HG02610 (cell line): ENCODE measurements around the gene CYP2A7.
"Not testable (repeated sequence)": the region's sequence is repeated elsewhere in the genome, so short reads cannot be mapped to it uniquely, and the experiment has no call there.

Source experiments
- ATAC-seq: cut with Tn5 transposase; IDR thresholded peaks from one replicate; pipeline ENCODE4 v1.9.1; 2021; ENCODE audit warnings: mild to moderate bottlenecking, moderate library complexity; ENCODE audit not compliant: unreplicated experiment

CYP2A7 gene

GRCh38 chr19:40843653-40844052 is 38.4 kb downstream of the CYP2A7 start:
- ATAC-seq = not testable (repeated sequence)

GRCh38 chr19:40842997-40843652 is 38.9 kb downstream of the CYP2A7 start:
- not testable (repeated sequence) for ATAC-seq

- ATAC-seq = not testable (repeated sequence)
Observed at GRCh38 chr19:40842012-40842411, 40.0 kb downstream of the CYP2A7 start.

DNA sequence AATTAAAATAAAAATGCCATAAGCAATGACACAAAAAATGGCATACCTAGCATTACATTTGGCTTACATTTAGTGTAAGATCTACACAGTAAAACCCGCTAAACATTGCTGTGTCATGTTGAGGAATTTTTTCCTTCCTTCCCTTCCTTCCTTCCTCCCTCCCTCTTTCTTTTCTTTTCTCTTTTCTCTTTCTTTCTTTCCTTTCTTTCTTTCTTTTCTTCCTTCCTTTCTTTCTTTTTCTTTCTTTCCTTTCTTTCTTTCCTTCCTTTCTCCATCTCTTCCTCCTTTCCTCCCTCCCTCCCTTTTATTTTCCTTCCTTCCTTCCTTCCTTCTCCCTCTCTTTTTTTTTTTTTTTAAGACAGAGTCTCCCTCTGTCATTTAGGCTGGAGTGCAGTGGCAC is 43.6 kb downstream of the CYP2A7 start:
- not testable (repeated sequence) for ATAC-seq

DNA sequence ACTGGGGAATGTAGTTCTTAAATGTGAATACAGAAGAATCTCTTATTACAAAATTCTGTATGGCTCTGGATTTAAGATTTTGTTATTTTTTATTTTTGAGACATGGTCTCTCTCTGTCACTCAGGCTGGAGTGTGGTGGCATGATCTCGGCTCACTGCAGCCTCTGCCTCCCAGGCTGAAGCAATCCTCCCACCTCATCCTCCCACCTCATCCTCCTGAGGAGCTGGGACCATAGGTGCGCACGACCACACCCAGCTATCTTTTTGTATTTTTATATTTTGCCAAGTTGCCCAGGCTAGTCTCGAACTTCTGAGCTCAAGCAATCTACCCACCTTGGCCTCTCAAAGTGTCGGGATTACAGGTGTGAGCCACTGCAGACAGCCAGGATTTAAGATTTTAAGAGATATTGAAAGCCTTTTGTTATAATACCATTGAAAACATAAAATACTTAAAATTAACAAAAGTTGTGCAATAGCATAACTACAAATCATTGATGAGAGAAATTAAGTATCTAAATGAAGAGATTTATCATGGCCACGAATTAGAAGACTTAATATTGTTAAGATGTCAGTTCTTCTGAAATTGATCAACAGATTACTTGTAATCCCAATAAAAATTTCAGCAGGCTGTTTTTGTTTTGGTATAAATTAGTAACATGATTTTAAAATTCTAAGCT is 45.1 kb downstream of the CYP2A7 start:
- ATAC-seq = no peak

DNA sequence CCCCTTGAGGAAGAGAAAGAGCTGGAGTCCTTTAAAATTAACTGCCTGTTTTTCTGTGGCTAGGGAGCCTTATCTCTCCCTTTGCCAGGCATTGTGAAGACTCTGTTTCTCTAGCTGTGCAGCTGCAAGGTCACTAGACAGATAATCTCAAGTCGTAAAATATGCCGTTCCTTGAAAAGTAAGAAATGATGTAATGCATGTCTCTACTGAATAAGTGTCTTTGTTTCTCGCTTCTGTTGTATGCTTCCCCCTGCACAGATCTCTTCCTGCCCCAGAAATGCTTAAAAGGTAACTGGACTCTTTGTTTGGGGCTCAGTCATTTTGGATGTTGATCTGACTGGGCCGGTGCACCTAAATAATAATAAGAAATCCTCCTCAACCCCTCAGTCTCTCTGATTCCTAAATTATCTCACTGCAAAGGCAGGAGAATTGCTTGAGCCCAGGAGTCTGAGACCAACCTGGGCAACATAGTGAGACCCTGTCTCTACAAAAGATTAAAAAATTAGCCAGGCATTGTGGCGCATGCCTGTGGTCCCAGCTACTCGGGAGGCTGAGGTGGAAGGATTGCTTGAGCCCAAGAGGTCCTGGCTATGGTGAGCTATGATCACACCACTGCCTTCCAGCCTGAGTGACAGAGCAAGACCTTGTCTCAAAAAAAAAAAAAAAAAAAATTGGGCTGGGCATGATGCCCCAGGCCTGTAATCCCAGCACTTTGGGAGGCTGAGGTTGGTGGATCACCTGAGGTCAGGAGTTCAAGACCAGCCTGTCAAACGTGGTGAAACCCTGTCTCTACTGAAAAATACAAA is 48.1 kb downstream of the CYP2A7 start:
- ATAC-seq = not testable (repeated sequence)

DNA sequence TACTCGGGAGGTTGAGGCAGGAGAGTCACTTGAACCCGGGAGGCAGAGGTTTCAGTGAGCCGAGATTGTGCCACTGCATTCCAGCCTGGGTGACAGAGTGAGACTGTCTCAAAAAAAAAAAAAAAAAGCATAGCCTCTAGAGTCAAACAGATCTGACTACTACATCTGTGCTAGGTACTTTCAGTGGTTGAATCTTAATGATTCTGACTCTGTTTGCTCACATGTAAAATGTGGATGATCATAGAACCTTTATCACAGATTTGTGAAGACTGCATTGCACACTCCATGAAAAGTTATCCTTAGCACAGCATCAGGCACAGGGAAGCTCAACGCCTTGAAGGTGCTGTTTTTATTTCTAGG is 49.6 kb downstream of the CYP2A7 start:
- ATAC-seq = not testable (repeated sequence)

GRCh38 chr19:40831502-40832430 is 50.3 kb downstream of the CYP2A7 start:
- no peak for ATAC-seq

GRCh38 chr19:40830741-40831140 is 51.3 kb downstream of the CYP2A7 start:
- ATAC-seq = not testable (repeated sequence)

DNA sequence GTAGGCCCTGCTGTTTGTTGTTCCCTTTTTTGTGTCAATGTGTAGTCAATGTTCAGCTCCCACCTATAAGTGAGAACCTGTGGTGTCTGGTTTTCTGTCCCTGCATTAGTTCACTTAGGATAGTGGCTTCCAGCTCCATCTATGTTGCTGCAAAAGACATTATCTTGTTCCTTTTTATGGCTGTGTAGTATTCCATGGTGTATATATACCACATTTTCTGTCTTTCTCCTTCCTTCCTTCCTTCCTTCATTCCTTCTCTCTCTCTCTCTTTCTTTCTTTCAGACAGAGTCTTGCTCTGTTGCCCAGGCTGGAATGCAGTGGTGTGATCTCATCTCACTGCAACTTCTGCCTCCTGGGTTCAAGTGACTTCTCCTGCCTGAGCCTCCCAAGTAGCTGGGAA is 52.8 kb downstream of the CYP2A7 start:
- no peak for ATAC-seq

DNA sequence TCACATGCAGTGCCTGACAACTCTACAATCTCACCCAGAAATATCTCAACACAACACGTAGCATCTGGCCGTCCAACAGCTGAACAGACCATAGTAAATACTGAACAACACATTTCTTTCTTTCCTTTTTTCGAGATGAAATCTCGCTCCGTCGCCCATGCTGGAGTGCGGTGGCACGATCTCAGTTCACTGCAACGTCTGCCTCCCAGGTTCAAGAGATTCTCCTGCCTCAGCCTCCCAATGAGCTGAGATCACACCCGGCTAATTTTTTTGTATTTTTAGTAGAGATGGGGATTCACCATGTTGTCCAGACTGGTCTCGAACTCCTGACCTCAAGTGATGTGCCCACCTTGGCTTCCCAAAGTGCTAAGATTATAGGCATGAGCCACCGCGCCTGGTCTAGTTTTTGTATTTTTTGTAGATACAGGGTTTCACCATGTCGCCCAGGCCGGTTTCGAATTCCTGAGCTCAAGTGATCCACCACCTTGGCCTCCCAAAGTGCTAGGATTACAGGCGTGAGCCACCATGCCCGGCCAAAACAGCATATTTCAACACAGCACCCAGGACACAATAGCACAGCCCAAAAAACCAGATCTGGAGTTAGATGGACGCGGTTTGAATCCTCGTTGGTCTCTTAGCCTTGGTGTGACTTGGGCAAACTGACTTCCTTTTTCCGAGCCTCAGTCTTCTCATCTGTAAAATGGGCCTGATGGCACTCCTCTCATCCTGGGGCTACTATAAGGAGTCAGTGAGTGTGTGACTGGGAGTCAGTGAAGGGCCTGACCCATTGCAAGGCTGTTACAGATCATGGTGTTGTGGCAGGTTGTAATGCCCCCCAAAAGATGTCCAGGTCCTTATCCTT is 54.4 kb downstream of the CYP2A7 start:
- ATAC-seq = no peak

DNA sequence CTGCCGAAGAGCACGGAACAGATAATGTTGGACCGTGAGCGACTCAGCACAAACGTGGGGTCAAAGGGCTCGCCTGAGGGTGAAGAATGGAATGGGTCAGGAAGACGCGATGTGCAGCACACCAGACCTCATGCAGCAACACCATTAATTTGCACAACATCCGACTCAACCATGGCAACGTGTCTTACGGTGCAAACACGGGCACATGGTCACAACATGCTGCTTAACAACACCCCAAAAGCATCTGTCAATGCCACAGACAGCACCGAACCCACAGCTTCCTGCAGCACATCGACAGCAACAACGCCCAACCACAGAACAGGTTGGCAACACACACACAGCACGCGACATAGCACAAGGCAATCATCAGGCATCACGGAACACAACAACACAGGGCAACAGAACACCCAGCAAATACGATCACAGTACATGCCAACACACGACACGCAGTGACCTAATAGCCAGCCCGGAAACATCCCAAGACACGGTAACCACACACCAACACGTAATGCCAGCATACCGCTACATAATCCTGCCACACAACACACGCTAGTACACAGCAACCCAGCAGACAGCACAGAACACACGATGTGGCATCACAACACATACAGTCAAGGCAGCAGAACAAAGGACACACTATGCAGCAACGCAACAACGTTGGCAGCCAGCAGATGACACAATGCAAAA is 55.2 kb downstream of the CYP2A7 start:
- not testable (repeated sequence) for ATAC-seq

DNA sequence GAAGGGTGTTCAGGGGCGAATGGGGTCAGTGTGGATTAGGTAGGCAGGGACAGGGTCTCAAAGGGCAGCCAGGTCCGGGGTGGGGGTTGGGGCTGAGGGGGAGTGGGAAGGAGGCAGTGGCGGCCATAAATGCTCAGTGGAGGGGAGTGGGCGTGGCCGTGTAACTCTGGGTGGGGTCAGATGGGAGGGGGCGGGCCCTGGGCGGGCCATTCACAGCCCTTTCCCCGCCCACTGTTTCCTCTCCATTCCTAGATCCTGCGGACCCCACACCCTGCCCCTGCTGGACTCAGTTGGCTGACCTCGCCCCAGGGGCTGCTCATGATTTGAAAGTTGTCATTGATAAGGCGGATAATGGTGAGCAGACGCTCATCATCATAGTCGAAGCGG is 55.7 kb downstream of the CYP2A7 start:
- not testable (repeated sequence) for ATAC-seq

- not testable (repeated sequence) for ATAC-seq
Observed at GRCh38 chr19:40825460-40826095, 56.5 kb downstream of the CYP2A7 start.
